ENCODE results near the gene CDK14. TPM values are rescaled to one million over a fixed set of nuclear protein-coding genes. Genes with fewer than 3 reads are reported as not detected.

CDK14 gene
- total and polyA plus RNA-seq, 2 donors (not counting 1 experiment from before 2014, with no cell fraction given): 42.1 to 167 TPM

GRCh38 chr7:90777465-90777864 is 181.3 kb downstream of the CDK14 start:
- Histone ChIP-seq H4K20me1 (ENCODE audit: control insufficient read depth, insufficient read depth, low read length, poor library complexity, severe bottlenecking) (no peaks in the 10 kb centered on the region), H3K4me2 (replicated peaks; ENCODE audit: low read depth, low read length, poor library complexity, severe bottlenecking) (peak overlapping the region; percentile 21), H3K79me2 (ENCODE audit: control insufficient read depth, insufficient read depth, low read length) (peaks cover 41% of the 10 kb centered on the region), H3K36me3 (replicated peaks in 1 of 2; ENCODE audit: control extremely low read depth in 1 of 2, control insufficient read depth in 1 of 2, extremely low read depth in 1 of 2, insufficient read depth in 2 of 2, low read length in 1 of 2) (peaks cover 1 to 16% of the 10 kb centered on the region in 2 experiments), H3K4me3 (ENCODE audit: control extremely low read depth in 1 of 5, extremely low read depth in 1 of 5, insufficient read depth in 1 of 5, low read depth in 2 of 5, low read length in 4 of 5) (no peak overlapping the region), H3K4me1 (ENCODE audit: control insufficient read depth in 2 of 2, insufficient read depth in 2 of 2, low read length in 2 of 2) (peaks cover 6 to 13% of the 10 kb centered on the region in 2 donors), H2AFZ (ENCODE audit: insufficient read depth, low read depth, low read length, poor library complexity, severe bottlenecking) (no peak overlapping the region), H3K27me3 (replicated peaks in 1 of 4; ENCODE audit: control extremely low read depth in 1 of 4, control insufficient read depth in 3 of 4, insufficient read depth in 4 of 4, low read length in 3 of 4) (no peaks in the 10 kb centered on the region), H3K27ac (ENCODE audit: low read length in 2 of 2) (no peak overlapping the region), H3K9ac (ENCODE audit: low read length) (no peak overlapping the region), H3K9me3 (ENCODE audit: control extremely low read depth in 1 of 3, control insufficient read depth in 2 of 3, insufficient read depth in 1 of 3, low read length in 2 of 3) (peaks cover 18 to 38% (median 32%) of the 10 kb centered on the region in 3 donors)
- intact Hi-C loops (cut with micrococcal nuclease): no loop called here
- ChIA-PET POLR2A (no interaction called here), CTCF (interaction anchor here (1.0 kb wide), 1 partner anchor 68 kb away, joined by 3 read pairs; no protein-coding TSS in a partner anchor)
- ATAC-seq (ENCODE audit: low read depth) (no peak), DNase-seq (no peak)
- 89% methylated on average over 2 of the region's 4 CpGs for WGBS (ENCODE audit: insufficient coverage)
- TF ChIP-seq EZH2 (IDR thresholded peaks at IDR 0.05; ENCODE audit: borderline replicate concordance, insufficient read depth, low read depth, low read length, poor library complexity, severe bottlenecking) (no peak), CTCF (IDR thresholded peaks at IDR 0.05) (no peak)
- Mint-ChIP-seq H3K4me3 (no peak overlapping the region), H3K4me1 (peaks cover 17% of the 10 kb centered on the region), H3K27ac (no peak overlapping the region), H3K9me3 (ENCODE audit: insufficient read depth) (peaks cover 7% of the 10 kb centered on the region), H3K27me3 (no peaks in the 10 kb centered on the region)

GRCh38 chr7:90777886-90778285 is 181.8 kb downstream of the CDK14 start:
- H3K9ac ChIP-seq (ENCODE audit: low read length): no peak overlapping the region
- H3K4me1 ChIP-seq (ENCODE audit: control insufficient read depth in 2 of 2, insufficient read depth in 2 of 2, low read length in 2 of 2): peaks cover 6 to 11% of the 10 kb centered on the region in 2 donors
- CTCF ChIA-PET: interaction anchor here (1.0 kb wide), 1 partner anchor 69 kb away, joined by 3 read pairs; no protein-coding TSS in a partner anchor
- no peak overlapping the region for H3K4me2 ChIP-seq (replicated peaks; ENCODE audit: low read depth, low read length, poor library complexity, severe bottlenecking)
- ATAC-seq (ENCODE audit: low read depth) (no peak), DNase-seq (no peak)
- no peak overlapping the region for H2AFZ ChIP-seq (ENCODE audit: insufficient read depth, low read depth, low read length, poor library complexity, severe bottlenecking)
- Mint-ChIP-seq H3K4me1 (peaks cover 16% of the 10 kb centered on the region), H3K27ac (no peak overlapping the region), H3K9me3 (ENCODE audit: insufficient read depth) (peaks cover 5% of the 10 kb centered on the region), H3K4me3 (no peak overlapping the region), H3K27me3 (no peaks in the 10 kb centered on the region)
- no peaks in the 10 kb centered on the region for H3K27me3 ChIP-seq (replicated peaks in 1 of 4; ENCODE audit: control extremely low read depth in 1 of 4, control insufficient read depth in 3 of 4, insufficient read depth in 4 of 4, low read length in 3 of 4)
- no peaks in the 10 kb centered on the region for H4K20me1 ChIP-seq (ENCODE audit: control insufficient read depth, insufficient read depth, low read length, poor library complexity, severe bottlenecking)
- TF ChIP-seq EZH2 (IDR thresholded peaks at IDR 0.05; ENCODE audit: borderline replicate concordance, insufficient read depth, low read depth, low read length, poor library complexity, severe bottlenecking): no peak
- intact Hi-C loops (cut with micrococcal nuclease): no loop called here
- H3K9me3 ChIP-seq (ENCODE audit: control extremely low read depth in 1 of 3, control insufficient read depth in 2 of 3, insufficient read depth in 1 of 3, low read length in 2 of 3): peaks cover 18 to 36% (median 31%) of the 10 kb centered on the region in 3 donors
- peaks cover 45% of the 10 kb centered on the region for H3K79me2 ChIP-seq (ENCODE audit: control insufficient read depth, insufficient read depth, low read length)
- POLR2A ChIA-PET: no interaction called here
- H3K36me3 ChIP-seq (replicated peaks in 1 of 2; ENCODE audit: control extremely low read depth in 1 of 2, control insufficient read depth in 1 of 2, extremely low read depth in 1 of 2, insufficient read depth in 2 of 2, low read length in 1 of 2): peaks cover 1 to 16% of the 10 kb centered on the region in 2 experiments
- H3K4me3 ChIP-seq (ENCODE audit: control extremely low read depth in 1 of 5, extremely low read depth in 1 of 5, insufficient read depth in 1 of 5, low read depth in 2 of 5, low read length in 4 of 5): no peak overlapping the region
- no peak overlapping the region for H3K27ac ChIP-seq (ENCODE audit: low read length in 2 of 2)
